GM23338 (cell line): Measurements from ENCODE around the gene ACTMAP. TPM values are rescaled to one million over a fixed set of nuclear protein-coding genes. Genes with fewer than 3 reads are reported as not detected.

Experiments
- ATAC-seq: fragments of 200-7000 bp; cut with Tn5 transposase; 3 replicates; pipeline ENCODE4 v1.9.1; 2020
- DNase-seq: peaks from one replicate; pipeline ENCODE4 v3.0.0-alpha.2; 2015; ENCODE audit warnings: low spot score
- H2AFZ ChIP-seq: fragments of 200-600 bp; sonication (generic); 2 replicates; pipeline ENCODE4 v1.8.0; 2016; ENCODE audit warnings: antibody characterized with exemption, mild to moderate bottlenecking, moderate library complexity
- H3F3A ChIP-seq: fragments of 200-600 bp; sonication (generic); replicated peaks from 2 replicates; pipeline ENCODE4 v1.8.0; 2017; ENCODE audit warnings: antibody characterized with exemption, mixed run types, low read depth
- H3K27ac ChIP-seq: fragments of 200-600 bp; sonication (generic); 2 replicates; pipeline ENCODE4 v1.6.1; 2016; ENCODE audit warnings: low read depth
- H3K27me3 ChIP-seq: fragments of 200-600 bp; sonication (generic); 2 replicates; pipeline ENCODE4 v1.8.0; 2016; ENCODE audit warnings: mild to moderate bottlenecking, mixed run types, moderate library complexity; ENCODE audit not compliant: insufficient read depth
- H3K36me3 ChIP-seq: fragments of 200-600 bp; sonication (generic); 2 replicates; pipeline ENCODE4 v1.8.0; 2016; ENCODE audit warnings: mild to moderate bottlenecking; ENCODE audit not compliant: insufficient read depth
- H3K4me1 ChIP-seq: fragments of 200-600 bp; sonication (generic); 2 replicates; pipeline ENCODE4 v1.8.0; 2016; ENCODE audit warnings: mild to moderate bottlenecking, moderate library complexity; ENCODE audit not compliant: insufficient read depth
- H3K4me2 ChIP-seq: fragments of 200-600 bp; sonication (generic); 2 replicates; pipeline ENCODE4 v1.7.1; 2017; ENCODE audit warnings: mixed run types
- H3K4me3 ChIP-seq: fragments of 200-600 bp; sonication (generic); 2 replicates; pipeline ENCODE4 v1.6.1; 2016; ENCODE audit warnings: mixed run types
- H3K79me2 ChIP-seq: fragments of 200-600 bp; sonication (generic); replicated peaks from 2 replicates; pipeline ENCODE4 v1.8.0; 2017; ENCODE audit warnings: mild to moderate bottlenecking; ENCODE audit not compliant: insufficient read depth
- H3K9me2 ChIP-seq: fragments of 200-600 bp; sonication (generic); 2 replicates; pipeline ENCODE4 v1.8.0; 2017; ENCODE audit not compliant: insufficient read depth
- H4K20me1 ChIP-seq: fragments of 200-600 bp; sonication (generic); replicated peaks from 2 replicates; pipeline ENCODE4 v1.8.0; 2017; ENCODE audit warnings: mild to moderate bottlenecking; ENCODE audit not compliant: insufficient read depth
- H3K27ac Mint-ChIP-seq: 2 replicates; pipeline ENCODE4 v1.8.0; 2020; ENCODE audit warnings: inconsistent platforms, mild to moderate bottlenecking, moderate library complexity, mixed read lengths
- H3K27me3 Mint-ChIP-seq: 3 replicates; pipeline ENCODE4 v1.8.0; 2022; ENCODE audit warnings: low read depth, mild to moderate bottlenecking, moderate library complexity, mixed read lengths, inconsistent platforms; ENCODE audit not compliant: insufficient read depth, poor library complexity
- H3K36me3 Mint-ChIP-seq: 3 replicates; pipeline ENCODE4 v1.8.0; 2021; ENCODE audit warnings: low read depth, mild to moderate bottlenecking, inconsistent platforms, moderate library complexity, mixed read lengths
- H3K4me1 Mint-ChIP-seq: 3 replicates; pipeline ENCODE4 v1.8.0; 2020; ENCODE audit warnings: mild to moderate bottlenecking, inconsistent platforms, mixed read lengths
- H3K4me3 Mint-ChIP-seq: 3 replicates; pipeline ENCODE4 v1.8.0; 2021; ENCODE audit warnings: moderate library complexity, mild to moderate bottlenecking, inconsistent platforms, mixed read lengths
- H3K9me3 Mint-ChIP-seq: 3 replicates; pipeline ENCODE4 v1.8.0; 2020; ENCODE audit warnings: moderate library complexity, mild to moderate bottlenecking, inconsistent platforms, mixed read lengths
- CREB1 ChIP-seq: fragments of 250-450 bp; sonication (Bioruptor Pico); IDR thresholded peaks from 2 replicates; pipeline ENCODE4 v1.5.0; 2020; ENCODE audit warnings: low read depth, mild to moderate bottlenecking, moderate library complexity
- EZH2 ChIP-seq: fragments of 200-600 bp; sonication (generic); IDR thresholded peaks from one replicate; pipeline ENCODE4 v1.8.0; 2017; ENCODE audit warnings: antibody characterized with exemption, mild to moderate bottlenecking, low read depth; ENCODE audit not compliant: unreplicated experiment
- EZH2phosphoT487 ChIP-seq: fragments of 200-600 bp; sonication (generic); IDR thresholded peaks from one replicate; pipeline ENCODE4 v1.8.1; 2018; ENCODE audit warnings: antibody characterized with exemption; ENCODE audit not compliant: unreplicated experiment
- JUNB ChIP-seq: IDR thresholded peaks from one replicate; pipeline ENCODE4 v1.6.1; 2016; ENCODE audit warnings: antibody characterized with exemption; ENCODE audit not compliant: unreplicated experiment
- NANOG ChIP-seq: IDR thresholded peaks from 2 replicates; pipeline ENCODE4 v1.6.1; 2016; ENCODE audit warnings: antibody characterized with exemption, borderline replicate concordance
- POLR2AphosphoS5 ChIP-seq: IDR thresholded peaks from 2 replicates; pipeline ENCODE4 v1.6.1; 2016; ENCODE audit warnings: antibody characterized with exemption, low read depth
- STAT1 ChIP-seq: IDR thresholded peaks from one replicate; pipeline ENCODE4 v1.6.1; 2016; ENCODE audit warnings: antibody characterized with exemption; ENCODE audit not compliant: unreplicated experiment
- ZNF114 ChIP-seq: fragments of 250-450 bp; sonication (Bioruptor Pico); IDR thresholded peaks from 2 replicates; pipeline ENCODE4 v1.5.0; 2020; ENCODE audit warnings: mild to moderate bottlenecking, moderate library complexity
- ZNF331 ChIP-seq: fragments of 250-450 bp; sonication (Bioruptor Pico); IDR thresholded peaks from 2 replicates; pipeline ENCODE4 v1.5.0; 2020; ENCODE audit warnings: low read depth, mild to moderate bottlenecking, moderate library complexity
- polyA plus RNA-seq: library from polyadenylated mRNA; unstranded; fragments of >200 nt; fragmentation: Nextera tagmentation; extraction: Ambion mirVana; gene quantifications from 2 replicates; pipeline ENCODE4 v1.2.1, GENCODE V29; 2016
- total RNA-seq: library from RNA; depleted of rRNA; stranded (reverse); fragments of >200 nt; shearing (Covaris generic); gene quantifications from 2 replicates; pipeline ENCODE4 v1.2.3, GENCODE V29; 2014
- TF ChIP-seq, protein P1 (sequence below): IDR thresholded peaks from 2 replicates; pipeline ENCODE4 v1.6.1; 2016; ENCODE audit warnings: antibody characterized with exemption
- TF ChIP-seq, protein P2 (sequence below): fragments of 250-450 bp; sonication (Bioruptor Pico); IDR thresholded peaks from 2 replicates; pipeline ENCODE4 v1.5.0; 2020; ENCODE audit warnings: mild to moderate bottlenecking, moderate library complexity

Gene ACTMAP
- total and polyA plus RNA-seq, 2 experiments from 2014 or later, result 14.9 to 16.7 TPM

DNA sequence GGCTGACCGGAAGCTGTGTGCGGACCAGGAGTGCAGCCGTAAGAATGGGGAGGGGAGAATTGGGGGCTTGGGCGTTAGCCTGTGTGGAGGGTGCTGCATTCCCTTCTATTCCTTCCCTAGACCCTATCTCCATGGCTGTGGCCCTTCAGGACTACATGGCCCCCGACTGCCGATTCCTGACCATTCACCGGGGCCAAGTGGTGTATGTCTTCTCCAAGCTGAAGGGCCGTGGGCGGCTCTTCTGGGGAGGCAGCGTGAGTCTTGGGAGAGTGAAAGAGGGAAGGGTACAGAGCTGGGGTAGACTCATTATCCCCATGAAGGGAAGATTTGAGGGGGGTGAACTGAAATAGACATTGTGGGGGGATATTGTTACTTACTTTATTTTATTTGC, 25.4 kb upstream of the ACTMAP start:
- no peak for DNase-seq
- H3K27ac ChIP-seq, result no peak overlapping the region
- no peak overlapping the region for H2AFZ ChIP-seq
- no peak overlapping the region for H3K4me3 ChIP-seq
- no peaks in the 10 kb centered on the region for H3K36me3 ChIP-seq
- peaks cover 5% of the 10 kb centered on the region; the same call in 1 of the 2 replicates for H3F3A ChIP-seq
- H3K36me3 Mint-ChIP-seq, result peaks cover 9% of the 10 kb centered on the region; the same call in 2 of the 3 replicates
- peaks cover 20% of the 10 kb centered on the region for H3K4me1 Mint-ChIP-seq
- no peaks in the 10 kb centered on the region for H3K27me3 ChIP-seq
- TF ChIP-seq NANOG, result no peak
- TF ChIP-seq, protein P1, sequence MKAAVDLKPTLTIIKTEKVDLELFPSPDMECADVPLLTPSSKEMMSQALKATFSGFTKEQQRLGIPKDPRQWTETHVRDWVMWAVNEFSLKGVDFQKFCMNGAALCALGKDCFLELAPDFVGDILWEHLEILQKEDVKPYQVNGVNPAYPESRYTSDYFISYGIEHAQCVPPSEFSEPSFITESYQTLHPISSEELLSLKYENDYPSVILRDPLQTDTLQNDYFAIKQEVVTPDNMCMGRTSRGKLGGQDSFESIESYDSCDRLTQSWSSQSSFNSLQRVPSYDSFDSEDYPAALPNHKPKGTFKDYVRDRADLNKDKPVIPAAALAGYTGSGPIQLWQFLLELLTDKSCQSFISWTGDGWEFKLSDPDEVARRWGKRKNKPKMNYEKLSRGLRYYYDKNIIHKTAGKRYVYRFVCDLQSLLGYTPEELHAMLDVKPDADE, result no peak
- TF ChIP-seq EZH2, result no peak
- TF ChIP-seq ZNF114, result no peak
- TF ChIP-seq JUNB, result no peak
- no peak for TF ChIP-seq EZH2phosphoT487
- no peak for TF ChIP-seq STAT1
- TF ChIP-seq, protein P2, sequence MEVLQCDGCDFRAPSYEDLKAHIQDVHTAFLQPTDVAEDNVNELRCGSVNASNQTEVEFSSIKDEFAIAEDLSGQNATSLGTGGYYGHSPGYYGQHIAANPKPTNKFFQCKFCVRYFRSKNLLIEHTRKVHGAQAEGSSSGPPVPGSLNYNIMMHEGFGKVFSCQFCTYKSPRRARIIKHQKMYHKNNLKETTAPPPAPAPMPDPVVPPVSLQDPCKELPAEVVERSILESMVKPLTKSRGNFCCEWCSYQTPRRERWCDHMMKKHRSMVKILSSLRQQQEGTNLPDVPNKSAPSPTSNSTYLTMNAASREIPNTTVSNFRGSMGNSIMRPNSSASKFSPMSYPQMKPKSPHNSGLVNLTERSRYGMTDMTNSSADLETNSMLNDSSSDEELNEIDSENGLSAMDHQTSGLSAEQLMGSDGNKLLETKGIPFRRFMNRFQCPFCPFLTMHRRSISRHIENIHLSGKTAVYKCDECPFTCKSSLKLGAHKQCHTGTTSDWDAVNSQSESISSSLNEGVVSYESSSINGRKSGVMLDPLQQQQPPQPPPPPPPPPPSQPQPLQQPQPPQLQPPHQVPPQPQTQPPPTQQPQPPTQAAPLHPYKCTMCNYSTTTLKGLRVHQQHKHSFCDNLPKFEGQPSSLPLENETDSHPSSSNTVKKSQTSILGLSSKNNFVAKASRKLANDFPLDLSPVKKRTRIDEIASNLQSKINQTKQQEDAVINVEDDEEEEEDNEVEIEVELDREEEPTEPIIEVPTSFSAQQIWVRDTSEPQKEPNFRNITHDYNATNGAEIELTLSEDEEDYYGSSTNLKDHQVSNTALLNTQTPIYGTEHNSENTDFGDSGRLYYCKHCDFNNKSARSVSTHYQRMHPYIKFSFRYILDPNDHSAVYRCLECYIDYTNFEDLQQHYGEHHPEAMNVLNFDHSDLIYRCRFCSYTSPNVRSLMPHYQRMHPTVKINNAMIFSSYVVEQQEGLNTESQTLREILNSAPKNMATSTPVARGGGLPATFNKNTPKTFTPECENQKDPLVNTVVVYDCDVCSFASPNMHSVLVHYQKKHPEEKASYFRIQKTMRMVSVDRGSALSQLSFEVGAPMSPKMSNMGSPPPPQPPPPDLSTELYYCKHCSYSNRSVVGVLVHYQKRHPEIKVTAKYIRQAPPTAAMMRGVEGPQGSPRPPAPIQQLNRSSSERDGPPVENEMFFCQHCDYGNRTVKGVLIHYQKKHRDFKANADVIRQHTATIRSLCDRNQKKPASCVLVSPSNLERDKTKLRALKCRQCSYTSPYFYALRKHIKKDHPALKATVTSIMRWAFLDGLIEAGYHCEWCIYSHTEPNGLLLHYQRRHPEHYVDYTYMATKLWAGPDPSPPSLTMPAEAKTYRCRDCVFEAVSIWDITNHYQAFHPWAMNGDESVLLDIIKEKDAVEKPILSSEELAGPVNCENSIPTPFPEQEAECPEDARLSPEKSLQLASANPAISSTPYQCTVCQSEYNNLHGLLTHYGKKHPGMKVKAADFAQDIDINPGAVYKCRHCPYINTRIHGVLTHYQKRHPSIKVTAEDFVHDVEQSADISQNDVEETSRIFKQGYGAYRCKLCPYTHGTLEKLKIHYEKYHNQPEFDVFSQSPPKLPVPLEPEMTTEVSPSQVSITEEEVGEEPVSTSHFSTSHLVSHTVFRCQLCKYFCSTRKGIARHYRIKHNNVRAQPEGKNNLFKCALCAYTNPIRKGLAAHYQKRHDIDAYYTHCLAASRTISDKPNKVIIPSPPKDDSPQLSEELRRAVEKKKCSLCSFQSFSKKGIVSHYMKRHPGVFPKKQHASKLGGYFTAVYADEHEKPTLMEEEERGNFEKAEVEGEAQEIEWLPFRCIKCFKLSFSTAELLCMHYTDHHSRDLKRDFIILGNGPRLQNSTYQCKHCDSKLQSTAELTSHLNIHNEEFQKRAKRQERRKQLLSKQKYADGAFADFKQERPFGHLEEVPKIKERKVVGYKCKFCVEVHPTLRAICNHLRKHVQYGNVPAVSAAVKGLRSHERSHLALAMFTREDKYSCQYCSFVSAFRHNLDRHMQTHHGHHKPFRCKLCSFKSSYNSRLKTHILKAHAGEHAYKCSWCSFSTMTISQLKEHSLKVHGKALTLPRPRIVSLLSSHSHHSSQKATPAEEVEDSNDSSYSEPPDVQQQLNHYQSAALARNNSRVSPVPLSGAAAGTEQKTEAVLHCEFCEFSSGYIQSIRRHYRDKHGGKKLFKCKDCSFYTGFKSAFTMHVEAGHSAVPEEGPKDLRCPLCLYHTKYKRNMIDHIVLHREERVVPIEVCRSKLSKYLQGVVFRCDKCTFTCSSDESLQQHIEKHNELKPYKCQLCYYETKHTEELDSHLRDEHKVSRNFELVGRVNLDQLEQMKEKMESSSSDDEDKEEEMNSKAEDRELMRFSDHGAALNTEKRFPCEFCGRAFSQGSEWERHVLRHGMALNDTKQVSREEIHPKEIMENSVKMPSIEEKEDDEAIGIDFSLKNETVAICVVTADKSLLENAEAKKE (CRISPR knock-in tag), result no peak
- no peak for TF ChIP-seq POLR2AphosphoS5
- TF ChIP-seq ZNF331 (CRISPR knock-in tag), result no peak
- no peak for TF ChIP-seq CREB1
- H3K79me2 ChIP-seq, result peaks cover 5% of the 10 kb centered on the region
- peaks cover 11% of the 10 kb centered on the region for H3K4me1 ChIP-seq
- peak overlapping the region; percentile 72 for H3K27ac Mint-ChIP-seq
- H3K27me3 Mint-ChIP-seq, result peaks cover 15% of the 10 kb centered on the region
- H3K4me3 Mint-ChIP-seq, result no peak overlapping the region
- H3K4me2 ChIP-seq, result no peak overlapping the region
- H3K9me2 ChIP-seq, result no peaks in the 10 kb centered on the region
- peaks cover 7% of the 10 kb centered on the region for H3K9me3 Mint-ChIP-seq
- no peaks in the 10 kb centered on the region for H4K20me1 ChIP-seq
- ATAC-seq, result no peak
